HL-60 (cell line): Measurements from ENCODE around the gene NKAIN4.

Experiments used
- DNase-seq, 2 experiments: peaks; one replicate each; pipeline ENCODE4 v3.0.0-alpha.2; 2010 to 2020; ENCODE audit warnings: low read depth in 1 of 2, low spot score in 1 of 2
- H3K27ac ChIP-seq: fragments of 250-450 bp; sonication (Bioruptor Pico); replicated peaks from 2 replicates; pipeline ENCODE4 v1.5.1; 2020; ENCODE audit warnings: mild to moderate bottlenecking, moderate library complexity
- H3K27me3 ChIP-seq: fragments of 250-450 bp; sonication (Bioruptor Pico); 2 replicates; pipeline ENCODE4 v1.5.1; 2021; ENCODE audit warnings: mild to moderate bottlenecking, moderate library complexity; ENCODE audit not compliant: insufficient read depth, poor library complexity, severe bottlenecking
- H3K4me3 ChIP-seq: replicated peaks from 2 replicates; pipeline ENCODE4 v1.5.1; 2011; ENCODE audit warnings: mild to moderate bottlenecking, control low read depth, low read length; ENCODE audit not compliant: insufficient read depth
- GABPA ChIP-seq: IDR thresholded peaks from 2 replicates; pipeline ENCODE4 v1.6.1; 2012; ENCODE audit warnings: low read depth
- POLR2AphosphoS5 ChIP-seq: IDR thresholded peaks from 2 replicates; pipeline ENCODE4 v1.6.1; 2012; ENCODE audit warnings: low read depth
- SPI1 ChIP-seq: IDR thresholded peaks from 2 replicates; pipeline ENCODE4 v1.6.1; 2012; ENCODE audit warnings: low read depth, mild to moderate bottlenecking, borderline replicate concordance
- TF ChIP-seq, protein P1 (sequence below): IDR thresholded peaks from one replicate; pipeline ENCODE4 v1.5.1; 2011; ENCODE audit warnings: low read length, control low read depth, inconsistent platforms; ENCODE audit not compliant: insufficient read depth
- TF ChIP-seq, protein P2 (sequence below): IDR thresholded peaks from 2 replicates; pipeline ENCODE4 v1.6.1; 2012; ENCODE audit warnings: low read depth; ENCODE audit not compliant: insufficient replicate concordance

Gene NKAIN4

DNA sequence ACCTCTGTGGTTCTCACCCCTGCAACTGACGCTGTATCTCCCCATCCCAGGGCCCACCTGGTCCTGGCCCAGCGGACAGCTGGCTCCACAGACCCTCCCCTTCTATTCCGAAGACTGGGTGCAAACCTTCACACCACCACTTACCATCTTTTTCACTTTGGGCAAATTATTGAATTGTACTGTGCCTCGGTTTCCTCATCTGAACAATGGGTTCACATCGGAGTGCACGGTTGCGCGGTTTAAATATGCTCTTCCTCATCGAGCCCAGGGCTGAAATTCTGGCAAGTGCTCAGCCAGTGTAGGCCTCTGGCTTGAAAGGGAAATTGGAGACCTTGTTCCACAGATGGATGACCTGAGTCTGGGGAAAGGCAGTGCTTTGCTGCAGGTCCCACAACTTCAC is 15.5 kb upstream of the NKAIN4 start:
- TF ChIP-seq GABPA (no peak), POLR2AphosphoS5 (no peak), SPI1 (no peak)
- TF ChIP-seq, protein P1, sequence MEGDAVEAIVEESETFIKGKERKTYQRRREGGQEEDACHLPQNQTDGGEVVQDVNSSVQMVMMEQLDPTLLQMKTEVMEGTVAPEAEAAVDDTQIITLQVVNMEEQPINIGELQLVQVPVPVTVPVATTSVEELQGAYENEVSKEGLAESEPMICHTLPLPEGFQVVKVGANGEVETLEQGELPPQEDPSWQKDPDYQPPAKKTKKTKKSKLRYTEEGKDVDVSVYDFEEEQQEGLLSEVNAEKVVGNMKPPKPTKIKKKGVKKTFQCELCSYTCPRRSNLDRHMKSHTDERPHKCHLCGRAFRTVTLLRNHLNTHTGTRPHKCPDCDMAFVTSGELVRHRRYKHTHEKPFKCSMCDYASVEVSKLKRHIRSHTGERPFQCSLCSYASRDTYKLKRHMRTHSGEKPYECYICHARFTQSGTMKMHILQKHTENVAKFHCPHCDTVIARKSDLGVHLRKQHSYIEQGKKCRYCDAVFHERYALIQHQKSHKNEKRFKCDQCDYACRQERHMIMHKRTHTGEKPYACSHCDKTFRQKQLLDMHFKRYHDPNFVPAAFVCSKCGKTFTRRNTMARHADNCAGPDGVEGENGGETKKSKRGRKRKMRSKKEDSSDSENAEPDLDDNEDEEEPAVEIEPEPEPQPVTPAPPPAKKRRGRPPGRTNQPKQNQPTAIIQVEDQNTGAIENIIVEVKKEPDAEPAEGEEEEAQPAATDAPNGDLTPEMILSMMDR, result no peak
- TF ChIP-seq, protein P2, sequence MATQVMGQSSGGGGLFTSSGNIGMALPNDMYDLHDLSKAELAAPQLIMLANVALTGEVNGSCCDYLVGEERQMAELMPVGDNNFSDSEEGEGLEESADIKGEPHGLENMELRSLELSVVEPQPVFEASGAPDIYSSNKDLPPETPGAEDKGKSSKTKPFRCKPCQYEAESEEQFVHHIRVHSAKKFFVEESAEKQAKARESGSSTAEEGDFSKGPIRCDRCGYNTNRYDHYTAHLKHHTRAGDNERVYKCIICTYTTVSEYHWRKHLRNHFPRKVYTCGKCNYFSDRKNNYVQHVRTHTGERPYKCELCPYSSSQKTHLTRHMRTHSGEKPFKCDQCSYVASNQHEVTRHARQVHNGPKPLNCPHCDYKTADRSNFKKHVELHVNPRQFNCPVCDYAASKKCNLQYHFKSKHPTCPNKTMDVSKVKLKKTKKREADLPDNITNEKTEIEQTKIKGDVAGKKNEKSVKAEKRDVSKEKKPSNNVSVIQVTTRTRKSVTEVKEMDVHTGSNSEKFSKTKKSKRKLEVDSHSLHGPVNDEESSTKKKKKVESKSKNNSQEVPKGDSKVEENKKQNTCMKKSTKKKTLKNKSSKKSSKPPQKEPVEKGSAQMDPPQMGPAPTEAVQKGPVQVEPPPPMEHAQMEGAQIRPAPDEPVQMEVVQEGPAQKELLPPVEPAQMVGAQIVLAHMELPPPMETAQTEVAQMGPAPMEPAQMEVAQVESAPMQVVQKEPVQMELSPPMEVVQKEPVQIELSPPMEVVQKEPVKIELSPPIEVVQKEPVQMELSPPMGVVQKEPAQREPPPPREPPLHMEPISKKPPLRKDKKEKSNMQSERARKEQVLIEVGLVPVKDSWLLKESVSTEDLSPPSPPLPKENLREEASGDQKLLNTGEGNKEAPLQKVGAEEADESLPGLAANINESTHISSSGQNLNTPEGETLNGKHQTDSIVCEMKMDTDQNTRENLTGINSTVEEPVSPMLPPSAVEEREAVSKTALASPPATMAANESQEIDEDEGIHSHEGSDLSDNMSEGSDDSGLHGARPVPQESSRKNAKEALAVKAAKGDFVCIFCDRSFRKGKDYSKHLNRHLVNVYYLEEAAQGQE, result no peak
- no peak overlapping the region for H3K27ac ChIP-seq
- H3K4me3 ChIP-seq, result no peak overlapping the region
- no peak for DNase-seq
- peaks cover 5% of the 10 kb centered on the region for H3K27me3 ChIP-seq

DNA sequence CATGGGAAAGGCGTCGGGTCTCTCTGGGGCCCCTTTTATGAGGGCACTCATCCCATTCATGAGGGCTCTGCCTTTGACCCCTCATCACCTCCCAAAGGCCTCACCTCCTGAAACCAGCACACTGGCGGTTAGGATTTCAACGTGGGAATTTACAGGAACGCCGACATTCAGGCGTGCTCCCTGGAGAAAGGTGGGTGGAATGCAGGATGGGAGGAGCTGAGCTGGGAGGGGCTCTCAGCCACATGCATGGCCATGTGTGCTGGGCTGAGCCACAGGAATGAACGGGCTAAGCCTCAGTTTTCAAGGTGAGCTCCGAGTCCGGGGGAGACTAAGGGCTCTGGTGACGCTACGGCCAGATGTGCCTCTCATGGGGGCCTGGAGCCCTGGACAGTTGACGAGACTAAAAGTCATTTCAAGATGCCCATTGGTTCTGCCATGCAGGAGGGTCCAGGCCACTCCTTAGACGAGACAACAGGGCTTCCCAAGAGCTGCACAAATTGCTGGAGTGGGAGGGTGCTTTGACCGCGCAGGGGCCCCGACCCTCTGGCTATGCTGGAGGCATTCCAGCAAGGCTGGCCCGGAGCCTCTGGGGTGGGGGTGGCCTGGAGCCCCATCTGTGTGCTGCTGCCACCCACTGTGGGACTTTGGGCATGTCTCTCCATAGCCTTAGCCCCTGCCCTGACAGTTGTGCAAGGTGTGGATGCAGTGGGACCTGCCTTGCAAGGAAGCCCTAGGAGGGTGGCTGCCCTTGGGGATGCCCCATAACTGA is 14.6 kb upstream of the NKAIN4 start:
- Histone ChIP-seq H3K4me3 (no peak overlapping the region), H3K27ac (no peak overlapping the region), H3K27me3 (peaks cover 7% of the 10 kb centered on the region)
- TF ChIP-seq SPI1, result no peak
- DNase-seq, result no peak

DNA sequence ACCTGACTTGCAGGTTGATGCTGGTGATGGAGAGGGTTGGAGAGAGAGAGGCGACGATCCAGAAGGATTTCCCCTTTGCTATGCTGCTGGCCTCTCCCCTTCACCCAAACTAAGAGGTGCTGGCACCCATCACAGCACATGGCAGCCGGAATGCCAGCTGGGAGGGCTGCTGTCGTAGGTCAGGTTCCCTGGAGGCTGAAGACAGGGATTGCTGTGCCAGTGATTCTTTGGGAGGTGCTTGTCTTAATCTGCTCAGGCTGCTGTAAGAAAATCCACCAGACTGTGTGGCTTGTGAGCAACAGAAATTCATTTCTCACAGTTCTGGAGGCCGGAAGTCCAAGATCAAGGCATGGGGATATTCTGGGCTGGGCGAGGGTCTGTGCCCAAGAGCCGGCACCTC is 14.0 kb upstream of the NKAIN4 start:
- no peak for TF ChIP-seq SPI1
- no peak for TF ChIP-seq POLR2AphosphoS5
- TF ChIP-seq GABPA, result no peak
- no peak overlapping the region for H3K27ac ChIP-seq
- DNase-seq, result no peak
- H3K4me3 ChIP-seq, result no peak overlapping the region
- peaks cover 9% of the 10 kb centered on the region for H3K27me3 ChIP-seq

DNA sequence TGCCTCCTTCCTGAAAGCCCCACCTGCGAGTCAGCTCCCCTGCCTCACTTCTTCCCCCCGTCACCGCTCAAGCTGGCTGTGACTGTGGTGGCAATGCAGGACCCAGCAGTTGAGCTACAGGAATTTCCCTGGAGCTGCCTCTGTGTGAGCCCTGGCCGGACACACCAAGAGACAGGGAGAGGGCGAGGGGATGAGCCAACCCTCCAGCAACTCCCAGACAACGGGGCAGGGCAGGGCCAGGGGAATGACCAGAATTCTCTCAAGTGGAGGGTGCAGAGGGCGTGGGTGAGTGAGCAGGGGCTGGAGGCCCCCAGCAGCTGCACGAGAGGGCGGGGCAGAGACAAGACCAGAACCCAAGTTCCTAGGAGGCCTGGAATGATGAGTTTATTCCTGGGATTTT is 13.4 kb upstream of the NKAIN4 start:
- TF ChIP-seq GABPA (no peak), POLR2AphosphoS5 (no peak)
- TF ChIP-seq, protein P1, result no peak
- TF ChIP-seq, protein P2, result no peak
- Histone ChIP-seq H3K27me3 (peaks cover 14% of the 10 kb centered on the region), H3K4me3 (no peak overlapping the region), H3K27ac (no peak overlapping the region)
- no peak for DNase-seq

DNA sequence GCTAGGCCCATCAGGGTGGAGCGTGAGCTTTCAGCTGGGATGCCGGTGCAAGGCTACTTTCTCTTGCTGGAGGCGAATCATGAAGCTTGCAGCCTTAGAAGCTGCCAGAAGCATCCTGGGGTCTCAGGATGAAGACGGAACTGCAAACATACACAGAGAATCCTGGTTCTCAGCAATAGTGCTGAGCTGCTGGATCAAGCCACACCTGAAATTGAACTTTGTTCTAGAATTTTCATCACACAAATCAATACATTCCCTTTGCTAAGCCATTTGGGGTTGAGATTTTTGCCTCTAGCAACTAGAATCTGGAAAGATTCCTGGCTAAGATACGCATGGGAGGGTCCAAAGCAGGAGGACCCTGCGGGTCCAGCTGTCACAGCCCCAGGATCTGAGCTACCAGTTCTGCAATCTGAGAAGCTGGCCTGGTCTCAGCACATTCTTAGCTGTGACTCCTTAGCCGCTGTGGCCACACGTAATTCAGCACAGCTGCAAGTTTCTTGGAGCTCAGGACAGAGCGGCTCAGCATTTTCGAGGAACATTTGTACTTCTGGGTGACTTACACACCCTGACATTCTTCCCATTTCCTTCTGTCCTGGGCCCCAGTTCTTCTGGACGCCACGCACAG is 11.7 kb upstream of the NKAIN4 start:
- Histone ChIP-seq H3K27me3 (peaks cover 21% of the 10 kb centered on the region), H3K27ac (no peak overlapping the region), H3K4me3 (no peak overlapping the region)
- no peak for DNase-seq
- TF ChIP-seq POLR2AphosphoS5, result no peak
- TF ChIP-seq, protein P2, result no peak
- TF ChIP-seq SPI1, result no peak
- TF ChIP-seq, protein P1, result no peak
- TF ChIP-seq GABPA, result no peak
